Smooth muscle cell (in vitro differentiated cells): ENCODE measurements around the gene RERE. TPM values are rescaled to one million over a fixed set of nuclear protein-coding genes. Genes with fewer than 3 reads are reported as not detected.

Experiments used
- DNase-seq: peaks from one replicate; lab custom pipeline; 2025; ENCODE audit not compliant: unreplicated experiment; lab: John Stamatoyannopoulos, UW
- H2AFZ ChIP-seq: fragments of 200-600 bp; sonication (generic); 2 replicates; pipeline ENCODE4 v1.6.0; 2016; ENCODE audit warnings: antibody characterized with exemption, low read depth, mild to moderate bottlenecking
- H3F3A ChIP-seq: fragments of 200-600 bp; sonication (generic); 2 replicates; pipeline ENCODE4 v1.6.0; 2017; ENCODE audit warnings: antibody characterized with exemption, low read depth
- H3K27ac ChIP-seq: fragments of 200-600 bp; sonication (generic); 2 replicates; pipeline ENCODE4 v1.5.1; 2016; ENCODE audit warnings: low read depth, mild to moderate bottlenecking
- H3K27me3 ChIP-seq: fragments of 200-600 bp; sonication (generic); 2 replicates; pipeline ENCODE4 v1.6.1; 2016; ENCODE audit warnings: low read depth, mild to moderate bottlenecking
- H3K36me3 ChIP-seq: fragments of 200-600 bp; sonication (generic); 2 replicates; pipeline ENCODE4 v1.5.1; 2016; ENCODE audit warnings: low read depth
- H3K4me1 ChIP-seq: fragments of 200-600 bp; sonication (generic); 2 replicates; pipeline ENCODE4 v1.5.1; 2016; ENCODE audit warnings: low read depth
- H3K4me2 ChIP-seq: fragments of 200-600 bp; sonication (generic); 2 replicates; pipeline ENCODE4 v1.6.0; 2016; ENCODE audit warnings: mild to moderate bottlenecking
- H3K4me3 ChIP-seq: fragments of 200-600 bp; sonication (generic); 2 replicates; pipeline ENCODE4 v1.5.1; 2016; ENCODE audit warnings: mild to moderate bottlenecking
- H3K79me2 ChIP-seq: fragments of 200-600 bp; sonication (generic); 2 replicates; pipeline ENCODE4 v1.6.0; 2016; ENCODE audit warnings: low read depth, mild to moderate bottlenecking
- H3K9ac ChIP-seq: fragments of 200-600 bp; sonication (generic); 2 replicates; pipeline ENCODE4 v1.6.0; 2016; ENCODE audit warnings: low read depth
- H3K9me3 ChIP-seq: fragments of 200-600 bp; sonication (generic); replicated peaks from 2 replicates; pipeline ENCODE4 v1.5.1; 2016; ENCODE audit warnings: low read depth
- H4K20me1 ChIP-seq: fragments of 200-600 bp; sonication (generic); 2 replicates; pipeline ENCODE4 v1.6.0; 2016; ENCODE audit warnings: low read depth
- WGBS: methylation state at CpG from one replicate; pipeline ENCODE4 v1.1.7; 2016; ENCODE audit warnings: low lambda C conversion rate; 5-methylcytosine and 5-hydroxymethylcytosine counted together
- polyA plus RNA-seq: library from polyadenylated mRNA; unstranded; fragments of >200 nt; fragmentation: Nextera tagmentation; extraction: Ambion mirVana; gene quantifications from 2 replicates; pipeline ENCODE4 v1.2.1, GENCODE V29; 2016
- total RNA-seq: library from RNA; depleted of rRNA; stranded (reverse); fragments of >200 nt; gene quantifications from 2 replicates; pipeline ENCODE4 v1.2.3, GENCODE V29; 2014
- TF ChIP-seq, protein P1 (sequence below): fragments of 200-600 bp; sonication (generic); IDR thresholded peaks from 2 replicates; pipeline ENCODE4 v1.5.1; 2017; ENCODE audit warnings: borderline replicate concordance, mild to moderate bottlenecking, antibody characterized with exemption; ENCODE audit not compliant: insufficient read depth, poor library complexity, severe bottlenecking

Gene RERE
- total and polyA plus RNA-seq, 2 experiments from 2014 or later: 45.6 to 59.2 TPM

- H3K4me1 ChIP-seq: no peaks in the 10 kb centered on the region
- no peaks in the 10 kb centered on the region for H3K9me3 ChIP-seq
- H3F3A ChIP-seq: peaks cover 14% of the 10 kb centered on the region
- H3K36me3 ChIP-seq: peaks cover under 1% of the 10 kb centered on the region
- TF ChIP-seq, protein P1, sequence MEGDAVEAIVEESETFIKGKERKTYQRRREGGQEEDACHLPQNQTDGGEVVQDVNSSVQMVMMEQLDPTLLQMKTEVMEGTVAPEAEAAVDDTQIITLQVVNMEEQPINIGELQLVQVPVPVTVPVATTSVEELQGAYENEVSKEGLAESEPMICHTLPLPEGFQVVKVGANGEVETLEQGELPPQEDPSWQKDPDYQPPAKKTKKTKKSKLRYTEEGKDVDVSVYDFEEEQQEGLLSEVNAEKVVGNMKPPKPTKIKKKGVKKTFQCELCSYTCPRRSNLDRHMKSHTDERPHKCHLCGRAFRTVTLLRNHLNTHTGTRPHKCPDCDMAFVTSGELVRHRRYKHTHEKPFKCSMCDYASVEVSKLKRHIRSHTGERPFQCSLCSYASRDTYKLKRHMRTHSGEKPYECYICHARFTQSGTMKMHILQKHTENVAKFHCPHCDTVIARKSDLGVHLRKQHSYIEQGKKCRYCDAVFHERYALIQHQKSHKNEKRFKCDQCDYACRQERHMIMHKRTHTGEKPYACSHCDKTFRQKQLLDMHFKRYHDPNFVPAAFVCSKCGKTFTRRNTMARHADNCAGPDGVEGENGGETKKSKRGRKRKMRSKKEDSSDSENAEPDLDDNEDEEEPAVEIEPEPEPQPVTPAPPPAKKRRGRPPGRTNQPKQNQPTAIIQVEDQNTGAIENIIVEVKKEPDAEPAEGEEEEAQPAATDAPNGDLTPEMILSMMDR: peak; percentile 91
- no peaks in the 10 kb centered on the region for H3K27me3 ChIP-seq
- no peak overlapping the region for H3K4me2 ChIP-seq
- H3K4me3 ChIP-seq: no peak overlapping the region
- H3K27ac ChIP-seq: no peak overlapping the region
- H4K20me1 ChIP-seq: peaks cover 9% of the 10 kb centered on the region
- no peak overlapping the region for H2AFZ ChIP-seq
- WGBS: 34% methylated on average over 21 of the region's 21 CpGs
- DNase-seq: peak; percentile 10
- no peaks in the 10 kb centered on the region for H3K79me2 ChIP-seq
- no peak overlapping the region for H3K9ac ChIP-seq
Observed at GRCh38 chr1:8348777-8349472, 468.5 kb downstream of the RERE start.

- Histone ChIP-seq H3K4me2 (no peak overlapping the region), H3K4me1 (no peaks in the 10 kb centered on the region), H3K9ac (no peak overlapping the region), H3K79me2 (no peaks in the 10 kb centered on the region), H3K27me3 (no peaks in the 10 kb centered on the region), H4K20me1 (peaks cover 9% of the 10 kb centered on the region), H3F3A (peaks cover 7% of the 10 kb centered on the region), H3K27ac (no peak overlapping the region), H3K9me3 (no peaks in the 10 kb centered on the region), H2AFZ (no peak overlapping the region), H3K36me3 (no peaks in the 10 kb centered on the region), H3K4me3 (no peak overlapping the region)
- TF ChIP-seq, protein P1: no peak
- no peak for DNase-seq
- 93% methylated on average over 21 of the region's 21 CpGs for WGBS
Observed at GRCh38 chr1:8348047-8348776, 469.2 kb downstream of the RERE start.

DNA sequence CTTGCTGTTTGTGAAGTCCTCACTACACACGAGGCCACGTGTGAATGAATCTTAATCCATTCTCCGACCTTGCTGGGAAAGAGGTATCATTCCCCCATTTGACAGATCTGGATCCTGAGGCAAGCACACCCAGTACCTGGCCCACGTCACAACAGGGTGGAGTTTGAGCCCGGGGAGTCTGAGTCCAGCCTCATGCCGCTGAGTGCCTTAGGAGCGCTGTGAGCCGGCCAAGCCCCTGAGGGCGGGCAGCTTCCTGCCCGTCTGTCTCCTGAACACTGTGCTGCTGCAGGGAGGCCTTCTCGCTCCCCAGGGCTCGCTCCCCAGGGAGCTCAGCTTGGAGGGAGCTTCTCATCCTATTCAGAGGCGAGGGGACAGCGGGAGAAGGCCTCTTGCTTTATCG, 469.8 kb downstream of the RERE start:
- TF ChIP-seq, protein P1: no peak
- no peak overlapping the region for H2AFZ ChIP-seq
- H3K9ac ChIP-seq: no peak overlapping the region
- H3K27me3 ChIP-seq: no peaks in the 10 kb centered on the region
- H3K27ac ChIP-seq: no peak overlapping the region
- H3F3A ChIP-seq: peaks cover 6% of the 10 kb centered on the region
- H3K36me3 ChIP-seq: no peaks in the 10 kb centered on the region
- H3K4me2 ChIP-seq: no peak overlapping the region
- H3K9me3 ChIP-seq: no peaks in the 10 kb centered on the region
- H4K20me1 ChIP-seq: peaks cover 9% of the 10 kb centered on the region
- 80% methylated on average over 15 of the region's 15 CpGs for WGBS
- H3K4me3 ChIP-seq: no peak overlapping the region
- DNase-seq: no peak
- no peaks in the 10 kb centered on the region for H3K4me1 ChIP-seq
- H3K79me2 ChIP-seq: no peaks in the 10 kb centered on the region
